Occipital lobe (tissue), 2 donors: ENCODE results near the gene ARMC2. TPM values are rescaled to one million over a fixed set of nuclear protein-coding genes. Genes with fewer than 3 reads are reported as not detected.
A peak's percentile ranks its signal among the peaks of the same experiment; 100 is the strongest.
"Not testable (repeated sequence)": the region's sequence is repeated elsewhere in the genome, so short reads cannot be mapped to it uniquely, and the experiment has no call there.

ENCODE experiments used
- DNase-seq: peaks from one replicate; lab custom pipeline; 2025; lab: John Stamatoyannopoulos, UW
- total RNA-seq: library from RNA; depleted of rRNA; stranded (reverse); fragments of >200 nt; gene quantifications from one replicate; pipeline ENCODE4 v1.2.3, GENCODE V29; 2014

The ARMC2 gene, protein sequence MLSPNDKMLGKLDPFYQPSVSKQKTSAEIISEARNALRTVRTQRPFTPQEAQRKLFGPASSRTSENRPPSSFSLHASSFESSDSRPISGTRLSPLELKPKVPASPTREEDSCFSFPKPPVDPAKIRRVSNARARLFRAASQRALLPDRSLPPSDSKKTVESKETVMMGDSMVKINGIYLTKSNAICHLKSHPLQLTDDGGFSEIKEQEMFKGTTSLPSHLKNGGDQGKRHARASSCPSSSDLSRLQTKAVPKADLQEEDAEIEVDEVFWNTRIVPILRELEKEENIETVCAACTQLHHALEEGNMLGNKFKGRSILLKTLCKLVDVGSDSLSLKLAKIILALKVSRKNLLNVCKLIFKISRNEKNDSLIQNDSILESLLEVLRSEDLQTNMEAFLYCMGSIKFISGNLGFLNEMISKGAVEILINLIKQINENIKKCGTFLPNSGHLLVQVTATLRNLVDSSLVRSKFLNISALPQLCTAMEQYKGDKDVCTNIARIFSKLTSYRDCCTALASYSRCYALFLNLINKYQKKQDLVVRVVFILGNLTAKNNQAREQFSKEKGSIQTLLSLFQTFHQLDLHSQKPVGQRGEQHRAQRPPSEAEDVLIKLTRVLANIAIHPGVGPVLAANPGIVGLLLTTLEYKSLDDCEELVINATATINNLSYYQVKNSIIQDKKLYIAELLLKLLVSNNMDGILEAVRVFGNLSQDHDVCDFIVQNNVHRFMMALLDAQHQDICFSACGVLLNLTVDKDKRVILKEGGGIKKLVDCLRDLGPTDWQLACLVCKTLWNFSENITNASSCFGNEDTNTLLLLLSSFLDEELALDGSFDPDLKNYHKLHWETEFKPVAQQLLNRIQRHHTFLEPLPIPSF
- 15.3 TPM for total RNA-seq

GRCh38 chr6:108848116-108848868, at the start of gene ARMC2:
Gene ARMC2, plus strand, starts transcription at chr6:108848422. Its CDS starts 5,846 bp downstream, at chr6:108854268.
- DNase-seq, result peak; percentile 90

DNA sequence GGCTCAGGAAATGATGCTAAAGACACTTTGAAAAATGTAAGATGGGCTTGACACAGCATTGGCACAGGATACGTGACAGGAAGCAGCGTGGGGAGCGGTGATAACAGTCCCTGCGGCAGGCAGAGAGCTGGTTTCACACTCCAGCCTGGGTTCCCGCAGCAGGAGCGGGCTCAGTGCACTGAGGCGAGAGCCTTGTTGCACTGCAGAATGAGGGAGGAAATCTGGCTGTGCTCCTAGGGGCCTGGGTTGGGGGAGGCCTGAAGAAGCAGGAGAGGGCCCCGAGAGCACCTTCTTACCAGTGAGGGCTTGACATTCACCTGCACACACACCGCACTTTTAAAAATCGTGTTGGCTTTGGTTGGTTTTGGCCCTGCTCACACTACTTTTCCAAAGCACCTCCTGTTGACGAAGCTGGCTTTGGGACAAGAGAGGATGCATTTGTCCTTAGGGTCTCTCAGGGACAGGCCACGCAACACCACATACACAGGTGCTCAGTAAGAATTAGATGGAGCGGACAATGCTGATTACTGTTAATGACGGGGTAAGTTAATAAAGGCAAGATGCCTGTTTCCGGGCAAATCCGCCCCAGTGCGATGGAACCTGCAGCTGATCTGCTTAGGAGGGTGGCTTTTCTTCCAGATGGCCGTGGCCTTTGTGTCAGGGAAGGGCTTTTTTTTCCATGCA, 49.4 kb upstream of the ARMC2 start:
- no peak for DNase-seq

DNA sequence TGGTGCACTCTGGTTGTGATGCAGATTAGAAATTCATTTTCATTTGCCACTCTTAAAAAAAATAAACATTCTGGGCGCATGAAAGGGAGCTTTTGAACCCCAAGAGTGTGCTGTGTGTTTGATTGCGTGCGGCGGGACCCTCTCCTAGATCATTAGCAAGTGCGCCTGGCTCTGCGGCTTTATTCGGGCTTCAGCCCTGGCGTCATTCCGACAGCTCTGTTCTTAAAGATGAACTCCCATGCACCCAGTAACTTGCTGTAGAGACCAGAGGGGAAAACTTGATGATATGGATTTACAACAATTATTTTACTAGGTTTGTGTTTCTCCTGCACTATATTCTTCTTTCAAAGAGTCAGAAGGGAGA, 48.9 kb upstream of the ARMC2 start:
- DNase-seq, result no peak

DNA sequence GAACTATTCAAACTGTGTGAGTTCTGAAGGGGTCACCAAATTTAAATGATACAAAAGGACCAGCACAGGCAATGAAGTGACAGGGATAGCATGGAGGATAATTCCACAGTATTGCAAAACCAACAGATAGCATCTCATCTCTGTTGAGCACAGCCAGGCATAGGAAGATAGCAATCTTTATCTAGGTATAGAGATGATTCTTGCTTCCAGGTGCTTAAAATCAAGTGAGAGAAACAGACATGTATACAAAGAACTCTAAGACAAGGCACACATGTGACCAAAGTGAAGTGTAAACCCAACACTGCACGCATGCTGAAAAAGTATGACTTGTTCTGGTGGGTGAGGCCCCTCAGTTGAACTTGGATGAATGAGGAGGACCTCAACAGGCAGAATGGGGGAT, 48.4 kb upstream of the ARMC2 start:
- DNase-seq, result no peak

GRCh38 chr6:108800427-108800864, 47.8 kb upstream of the ARMC2 start:
- DNase-seq, result peak; percentile 46

DNA sequence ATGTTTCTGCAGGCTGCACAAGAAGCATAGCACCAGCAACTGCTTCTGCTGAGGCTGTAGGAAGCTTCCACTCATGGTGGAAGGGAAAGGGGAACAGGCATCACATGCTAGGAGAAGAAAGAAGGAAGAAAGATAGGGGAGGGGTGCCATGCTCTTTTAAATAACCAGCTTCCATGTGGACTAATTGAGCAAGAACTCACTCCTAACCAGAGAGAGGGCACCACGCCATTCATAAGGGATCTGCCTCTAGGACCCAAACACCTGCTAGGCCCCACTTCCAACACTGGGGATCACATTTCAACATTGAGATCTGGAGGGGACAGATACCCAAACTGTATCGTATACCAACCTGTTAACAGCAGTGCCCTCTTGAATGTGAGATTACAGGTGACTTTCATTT, 46.9 kb upstream of the ARMC2 start:
- no peak for DNase-seq

GRCh38 chr6:108803982-108804490, 44.2 kb upstream of the ARMC2 start:
- DNase-seq, result no peak

DNA sequence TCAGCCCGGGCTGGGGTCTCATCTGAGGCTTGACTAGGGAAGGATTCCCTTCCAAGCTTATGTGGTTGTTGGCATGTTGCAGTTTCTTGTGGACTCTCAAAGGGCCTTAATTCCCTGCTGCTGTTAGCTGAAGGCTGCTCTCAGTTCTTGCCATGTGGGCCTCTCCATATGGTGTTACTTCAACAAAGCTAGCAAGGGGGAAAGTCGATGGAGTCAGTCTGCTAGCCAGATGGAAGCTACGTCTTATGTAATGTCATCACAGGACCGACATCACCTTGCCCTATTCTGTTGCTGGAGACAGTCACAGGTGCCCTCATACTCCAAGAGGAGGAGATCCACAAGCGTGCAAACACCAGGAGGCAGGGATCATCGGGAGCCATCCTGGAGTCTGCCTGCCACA, 43.3 kb upstream of the ARMC2 start:
- no peak for DNase-seq

DNA sequence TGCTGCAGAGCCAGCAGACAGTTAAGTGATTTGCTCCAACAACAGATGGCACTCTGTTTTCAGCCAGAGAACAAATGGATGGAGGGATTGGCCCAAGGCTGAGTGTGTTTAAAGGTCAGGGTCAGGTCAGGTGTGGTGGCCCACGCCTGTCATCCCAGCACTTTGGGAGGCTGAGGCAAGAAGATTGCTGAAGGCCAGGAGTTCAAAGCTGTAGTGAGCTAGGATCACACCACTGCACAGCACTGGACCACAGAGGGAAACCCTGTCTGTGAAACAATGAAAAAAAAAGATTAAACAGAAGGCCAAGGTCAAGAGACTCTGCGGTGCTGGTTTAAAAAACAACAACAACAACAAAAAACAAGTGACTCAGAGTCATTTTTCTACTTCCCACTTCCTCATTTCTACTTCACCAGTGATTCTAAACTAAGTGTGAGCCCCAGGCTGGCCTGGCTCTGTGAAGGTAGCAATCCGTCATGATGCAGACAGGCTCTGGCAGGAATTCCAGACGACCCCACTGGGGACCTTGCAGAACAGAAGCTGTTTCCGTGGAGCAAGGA, 42.5 kb upstream of the ARMC2 start:
- no peak for DNase-seq

DNA sequence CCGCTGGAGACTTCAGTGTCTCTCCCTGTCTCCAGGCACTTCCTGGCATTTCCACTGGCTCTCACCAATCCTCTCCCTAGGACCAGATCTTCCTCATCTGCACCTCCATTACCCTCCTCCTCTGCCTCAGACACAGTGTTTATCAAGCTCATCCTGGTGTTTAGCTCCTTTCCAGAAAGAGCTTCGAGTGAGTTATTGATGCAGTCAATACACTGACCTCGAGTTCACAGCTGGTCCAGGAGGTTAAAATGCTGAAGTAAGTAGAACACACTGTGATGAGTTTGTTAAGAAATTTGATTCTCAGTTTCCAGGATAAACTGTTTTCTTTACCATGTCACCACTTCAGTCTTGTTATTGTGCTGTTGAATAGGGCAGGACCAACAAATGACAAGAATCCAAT, 42.1 kb upstream of the ARMC2 start:
- no peak for DNase-seq

DNA sequence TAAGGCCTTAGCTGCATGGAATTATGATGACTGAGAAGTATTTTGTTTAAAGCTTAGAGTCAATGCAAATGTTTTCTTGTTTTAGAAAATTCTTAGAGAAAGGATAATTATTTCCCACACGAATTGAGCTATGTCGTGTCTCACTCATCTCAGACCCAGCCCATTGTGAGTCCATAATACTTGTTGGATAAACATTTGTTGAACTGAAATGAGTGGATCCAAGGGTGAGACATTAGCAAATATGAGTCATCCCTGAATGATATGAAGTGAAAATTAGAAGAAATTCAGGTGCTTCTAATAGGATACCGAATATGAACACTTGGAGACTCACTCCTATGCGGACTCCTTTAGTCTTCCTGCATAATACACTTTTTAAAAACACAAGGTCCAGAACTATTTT, 41.6 kb upstream of the ARMC2 start:
- DNase-seq, result no peak

- DNase-seq, result no peak
Measured at GRCh38 chr6:108807928-108808327, 40.3 kb upstream of the ARMC2 start.

DNA sequence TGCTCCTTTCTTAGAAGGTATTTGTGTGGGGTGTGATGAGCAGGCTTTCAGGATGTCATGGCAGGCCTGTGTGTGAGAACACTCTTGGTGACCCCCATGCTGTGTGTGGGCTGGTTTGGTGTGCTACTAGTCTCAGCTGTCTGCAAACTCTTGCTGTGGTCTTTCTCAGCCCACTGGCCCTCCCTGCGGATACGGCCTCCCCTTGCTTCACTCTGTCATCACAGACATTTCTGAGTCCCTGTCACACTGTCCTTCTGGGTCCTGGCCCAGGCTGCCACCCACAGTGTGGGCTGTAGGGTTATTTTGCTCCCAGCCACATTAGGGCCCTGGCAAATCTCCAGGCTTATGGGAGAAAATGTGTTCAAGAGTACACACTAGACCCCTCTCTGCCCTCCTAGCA, 39.0 kb upstream of the ARMC2 start:
- no peak for DNase-seq

DNA sequence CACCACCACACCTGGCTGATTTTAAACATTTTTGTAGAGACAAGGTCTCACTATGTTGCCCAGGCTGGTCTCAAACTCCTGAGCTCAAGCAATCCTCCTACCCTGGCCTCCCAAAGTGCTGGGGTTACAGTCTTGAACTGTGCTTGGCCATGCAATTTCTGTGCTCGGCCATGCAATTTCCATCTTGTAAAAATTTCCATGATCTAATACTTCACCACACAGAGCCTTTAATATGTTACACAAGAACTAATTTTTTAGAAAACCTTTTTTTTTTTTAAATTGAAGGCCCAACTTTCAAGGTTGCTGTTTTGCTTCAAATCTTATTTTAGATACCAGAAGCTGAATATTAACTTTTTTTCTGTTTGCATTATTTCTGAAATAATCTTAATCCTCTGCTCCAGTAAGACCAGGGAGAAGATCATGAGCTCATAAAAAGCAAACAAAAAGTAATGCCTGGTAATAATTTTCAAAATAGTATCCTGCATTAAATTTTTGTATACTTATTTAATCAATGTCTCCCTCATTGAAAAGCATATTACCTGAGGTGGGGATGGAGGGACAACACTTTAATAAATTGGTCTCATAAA, 38.1 kb upstream of the ARMC2 start:
- DNase-seq, result no peak

GRCh38 chr6:108811490-108811889, 36.7 kb upstream of the ARMC2 start:
- no peak for DNase-seq

DNA sequence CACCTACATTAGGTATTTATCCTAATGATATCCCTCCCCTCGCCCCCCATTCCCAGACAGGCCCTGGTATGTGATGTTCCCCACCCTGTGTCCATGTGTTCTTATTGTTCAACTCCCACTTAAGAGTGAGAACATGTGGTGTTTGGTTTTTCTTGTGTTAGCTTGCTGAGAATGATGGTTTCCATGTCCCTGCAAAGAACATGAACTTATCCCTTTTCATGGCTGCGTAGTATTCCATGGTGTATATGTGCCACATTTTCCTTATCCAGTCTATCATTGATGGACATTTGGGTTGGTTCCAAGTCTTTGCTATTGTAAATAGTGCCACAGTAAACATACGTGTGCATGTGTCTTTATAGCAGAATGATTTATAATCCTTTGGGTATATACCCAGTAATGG, 35.0 kb upstream of the ARMC2 start:
- DNase-seq, result not testable (repeated sequence)

GRCh38 chr6:108817276-108817675, 30.9 kb upstream of the ARMC2 start:
- DNase-seq, result not testable (repeated sequence)

- DNase-seq, result no peak
Measured at GRCh38 chr6:108820006-108820405, 28.2 kb upstream of the ARMC2 start.

GRCh38 chr6:108822401-108822800, 25.8 kb upstream of the ARMC2 start:
- DNase-seq, result no peak

DNA sequence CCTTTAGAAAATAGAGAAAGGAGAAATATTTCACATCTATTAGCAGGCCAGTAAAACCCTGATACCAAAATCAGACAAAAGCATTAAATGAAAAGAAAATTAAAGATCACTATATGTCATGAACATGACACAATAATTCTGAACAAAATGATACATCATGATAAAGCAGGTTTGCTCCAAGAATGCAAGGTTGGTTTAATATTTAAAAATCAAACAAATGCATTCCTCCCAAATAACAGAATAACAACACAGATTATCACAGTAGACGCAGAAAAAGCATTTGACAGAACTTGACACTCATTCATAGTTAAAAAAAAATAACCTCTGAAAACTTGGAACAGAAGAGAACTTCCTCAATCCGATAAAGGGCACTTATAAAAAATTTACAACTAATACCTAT, 22.9 kb upstream of the ARMC2 start:
- DNase-seq, result no peak
